Lung (tissue), 12 donors: Measurements from ENCODE around the gene SCAND1. TPM values are rescaled to one million over a fixed set of nuclear protein-coding genes. Genes with fewer than 3 reads are reported as not detected.

Source experiments
- ATAC-seq: fragments of 200-7000 bp; cut with Tn5 transposase; one replicate; pipeline ENCODE4 v1.9.1; 2020; ENCODE audit warnings: moderate number of reproducible peaks; ENCODE audit not compliant: insufficient read depth, low FRiP score
- DNase-seq, 3 donors: peaks; one replicate each; pipeline ENCODE4 v3.0.0-alpha.2; 2013 to 2017
- H3K27ac ChIP-seq, 2 donors: one replicate each; pipeline ENCODE4 v1.5.1; 2013; ENCODE audit warnings: mild to moderate bottlenecking in 2 of 2, moderate library complexity in 2 of 2, control low read depth in 1 of 2, inconsistent platforms in 1 of 2, low read depth in 1 of 2, low read length in 1 of 2
- H3K27me3 ChIP-seq, 3 donors: one replicate each; pipeline ENCODE4 v1.5.1; 2013; ENCODE audit warnings: low read length in 2 of 3; ENCODE audit not compliant: control insufficient read depth in 3 of 3, insufficient read depth in 3 of 3
- H3K36me3 ChIP-seq, 4 donors: one replicate each; pipeline ENCODE4 v1.5.1; 2013; ENCODE audit warnings: low read length in 4 of 4, mild to moderate bottlenecking in 1 of 4, moderate library complexity in 1 of 4; ENCODE audit not compliant: control insufficient read depth in 4 of 4, insufficient read depth in 4 of 4
- H3K4me1 ChIP-seq, 5 donors: one replicate each; pipeline ENCODE4 v1.5.1; 2013; ENCODE audit warnings: low read length in 5 of 5, mild to moderate bottlenecking in 2 of 5, moderate library complexity in 1 of 5; ENCODE audit not compliant: control insufficient read depth in 5 of 5, insufficient read depth in 5 of 5
- H3K4me3 ChIP-seq: one replicate; pipeline ENCODE4 v1.5.1; 2013; ENCODE audit warnings: mild to moderate bottlenecking, control low read depth, moderate library complexity
- H3K9ac ChIP-seq, 2 donors: one replicate each; pipeline ENCODE4 v1.5.1; 2013; ENCODE audit warnings: low read length in 2 of 2, control low read depth in 1 of 2; ENCODE audit not compliant: insufficient read depth in 1 of 2
- H3K9me3 ChIP-seq, 4 donors: one replicate each; pipeline ENCODE4 v1.5.1; 2013; ENCODE audit warnings: low read length in 3 of 4, mild to moderate bottlenecking in 1 of 4, moderate library complexity in 1 of 4; ENCODE audit not compliant: control insufficient read depth in 4 of 4, insufficient read depth in 3 of 4
- CTCF ChIP-seq: IDR thresholded peaks from 2 replicates; pipeline ENCODE4 v1.5.1; 2012; ENCODE audit warnings: mild to moderate bottlenecking; ENCODE audit errors: control extremely low read depth, extremely low read depth
- WGBS, 2 donors: extraction: QIAGEN DNeasy Blood & Tissue Kit; methylation state at CpG; one replicate each; pipeline ENCODE4 v1.1.7; 2013; 5-methylcytosine and 5-hydroxymethylcytosine counted together
- polyA plus RNA-seq, 2 donors: library from polyadenylated mRNA; stranded (reverse); fragments of 200-250 nt; gene quantifications; one replicate each; pipeline ENCODE4 v1.2.1, GENCODE V29; 2013
- total RNA-seq, 2 donors: library from RNA; depleted of rRNA in 1 of 2; stranded (reverse); fragments of >200 nt in 1 of 2; gene quantifications; one replicate each; pipeline ENCODE4 v1.2.1, GENCODE V29; 2014 to 2021
- donor health status: control.
- donor health status: control.
- donor health status: Bipolar disorder and iron deficiency.
- donor health status: healthy.
- donor health status: DM: yes; HTN: yes; CAD: no.

Gene SCAND1
- total and polyA plus RNA-seq, 4 donors, result 34.6 to 279 (median 97.1) TPM

- Histone ChIP-seq H3K9me3 (no peaks in the 10 kb centered on the region), H3K36me3 (no peaks in the 10 kb centered on the region), H3K27ac (no peak overlapping the region), H3K4me3 (no peak overlapping the region), H3K9ac (no peak overlapping the region), H3K4me1 (peaks cover 0 to 6% (median 0%) of the 10 kb centered on the region in 5 donors), H3K27me3 (no peaks in the 10 kb centered on the region)
- 2% methylated on average over 6 of the region's 6 CpGs for WGBS, 2 donors
- TF ChIP-seq CTCF, result peak; percentile 72
- peak; percentile 77 to 82 (median 78) for DNase-seq
- ATAC-seq, result peak; percentile 87
These were observed 40.7 kb upstream of the SCAND1 start for GRCh38 chr20:35994994-35995453.

DNA sequence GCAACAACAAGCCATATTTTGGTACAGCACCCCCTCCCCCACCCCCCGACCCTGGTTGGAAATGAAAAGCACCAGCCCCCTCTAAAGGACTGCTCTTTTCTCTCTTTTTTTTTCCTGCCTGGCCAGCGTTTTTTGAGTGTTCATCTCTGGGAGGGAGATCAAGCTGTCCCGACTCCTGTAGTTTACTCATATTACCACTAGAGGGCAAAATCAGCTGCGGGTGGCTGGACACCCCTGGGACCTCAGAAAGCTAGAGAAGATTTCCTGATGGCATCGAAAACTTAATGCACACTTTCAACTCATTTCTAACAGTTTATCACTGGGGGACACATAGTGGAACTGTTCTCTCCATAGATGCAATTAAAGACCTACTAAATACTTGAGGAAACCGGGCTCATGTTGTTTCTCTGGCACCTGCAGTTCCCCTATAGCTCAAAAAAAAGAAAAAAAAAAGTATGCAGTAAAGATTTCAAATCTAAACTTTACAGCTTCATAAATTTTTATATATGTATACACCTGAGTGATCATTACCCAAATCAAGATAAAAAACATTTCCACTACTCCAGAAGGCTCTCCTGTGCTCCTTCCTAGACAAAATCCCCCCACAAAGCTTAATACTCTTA lies 38.5 kb upstream of the SCAND1 start:
- TF ChIP-seq CTCF, result peak; percentile 71
- Histone ChIP-seq H3K36me3 (no peaks in the 10 kb centered on the region), H3K27me3 (no peaks in the 10 kb centered on the region), H3K4me1 (peaks cover 0 to 6% (median 0%) of the 10 kb centered on the region in 5 donors), H3K27ac (no peak overlapping the region), H3K9me3 (no peaks in the 10 kb centered on the region), H3K9ac (no peak overlapping the region), H3K4me3 (no peak overlapping the region)
- peak; percentile 67 for ATAC-seq
- DNase-seq, result peak; percentile 62 to 85 (median 84)
- WGBS, 2 donors, result 1% methylated on average over 6 of the region's 6 CpGs

GRCh38 chr20:35991142-35991771 lies 37.0 kb upstream of the SCAND1 start:
- DNase-seq, result peak in 1 of 3 donors; percentile 45
- no peak for ATAC-seq
- Histone ChIP-seq H3K4me1 (peaks cover 0 to 6% (median 0%) of the 10 kb centered on the region in 5 donors), H3K27ac (no peak overlapping the region), H3K36me3 (no peaks in the 10 kb centered on the region), H3K27me3 (no peaks in the 10 kb centered on the region), H3K9ac (no peak overlapping the region), H3K9me3 (no peaks in the 10 kb centered on the region), H3K4me3 (no peak overlapping the region)
- 39 to 46% methylated on average over 3 of the region's 3 CpGs for WGBS, 2 donors
- no peak for TF ChIP-seq CTCF
